DMS114 treated with DMSO at 0.1 percent for 48 hours (cell line): ENCODE measurements around the gene ATP5F1D.

Experiments used
- DNase-seq: peaks from one replicate; lab custom pipeline; 2025; ENCODE audit not compliant: unreplicated experiment; lab: John Stamatoyannopoulos, UW

The ATP5F1D gene

DNA sequence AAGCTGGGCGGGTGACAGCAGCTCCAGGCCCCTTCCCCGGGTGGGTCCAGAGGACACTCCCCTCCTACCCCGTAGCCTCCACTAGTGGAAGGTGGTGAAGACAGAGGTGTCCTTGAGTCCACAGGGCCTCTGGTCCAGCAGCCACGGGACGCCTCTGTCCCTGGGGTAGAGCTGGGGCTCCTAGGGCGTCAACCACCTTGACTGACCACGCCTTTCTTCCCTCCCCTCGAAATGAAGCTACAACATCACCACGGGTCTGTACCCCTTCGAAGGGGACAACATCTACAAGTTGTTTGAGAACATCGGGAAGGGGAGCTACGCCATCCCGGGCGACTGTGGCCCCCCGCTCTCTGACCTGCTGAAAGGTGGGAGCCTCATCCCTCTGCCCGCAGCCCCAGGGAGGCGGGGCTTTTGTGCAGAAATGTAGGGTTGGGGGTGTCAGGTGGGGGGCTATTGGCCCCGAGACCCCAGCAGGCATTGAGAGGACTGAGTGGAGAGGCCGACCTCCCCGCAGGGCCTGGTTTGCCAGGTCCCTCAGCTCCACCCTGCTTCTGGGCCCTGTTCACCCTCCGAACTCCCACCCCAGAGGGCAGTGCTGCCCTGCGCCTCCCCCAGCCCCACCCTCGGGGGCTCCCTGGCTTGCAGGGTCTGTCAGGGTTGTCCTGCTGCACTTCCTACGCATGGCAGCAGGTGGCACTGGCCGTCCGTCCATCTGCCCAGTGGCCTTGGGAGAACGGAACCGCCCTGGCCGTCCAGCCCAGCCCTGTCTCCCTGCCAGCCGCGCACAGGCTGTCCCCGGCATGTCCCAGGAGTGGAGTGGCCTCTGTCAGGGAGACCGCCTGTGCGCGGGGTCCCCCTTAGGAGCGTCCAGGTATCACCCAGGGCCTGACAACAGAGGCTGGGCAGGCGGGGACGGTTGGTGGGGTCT, 20.3 kb upstream of the ATP5F1D start:
- no peak for DNase-seq

DNA sequence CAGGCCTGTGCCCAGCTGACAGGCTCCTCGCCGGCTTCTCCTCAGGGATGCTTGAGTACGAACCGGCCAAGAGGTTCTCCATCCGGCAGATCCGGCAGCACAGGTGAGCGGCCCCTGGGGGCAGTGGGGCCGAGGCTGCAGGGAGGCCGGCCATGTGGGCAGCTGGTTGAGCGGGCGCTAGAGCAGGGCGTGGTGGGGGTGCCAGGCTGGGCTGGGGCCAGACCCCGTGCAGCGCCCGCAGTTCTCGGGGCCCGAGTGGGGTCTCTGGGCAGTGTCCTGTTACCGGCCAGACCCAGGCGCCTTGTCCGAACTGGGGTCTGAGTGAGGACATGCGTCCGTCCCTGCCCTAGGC, 19.7 kb upstream of the ATP5F1D start:
- no peak for DNase-seq

DNA sequence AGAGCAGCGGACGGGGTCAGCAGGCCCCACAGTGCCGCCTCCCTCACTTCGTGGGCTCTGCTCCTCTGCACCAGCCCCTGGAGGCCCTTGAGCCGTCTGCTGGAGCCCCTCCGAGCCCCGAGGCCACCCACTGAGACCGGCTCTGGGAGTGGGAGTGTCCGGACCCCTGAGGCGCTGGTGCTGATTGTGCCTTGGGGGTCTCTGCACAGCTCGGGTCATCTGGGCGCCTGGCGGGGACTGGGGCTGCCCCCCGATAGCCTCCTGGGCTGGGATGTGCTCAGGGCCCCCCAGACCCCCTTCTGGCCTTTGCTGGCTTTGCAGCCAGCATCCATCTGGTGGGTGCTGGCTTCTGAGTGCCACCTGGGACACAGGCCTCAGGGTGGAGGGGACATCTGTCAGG, 19.2 kb upstream of the ATP5F1D start:
- no peak for DNase-seq

DNA sequence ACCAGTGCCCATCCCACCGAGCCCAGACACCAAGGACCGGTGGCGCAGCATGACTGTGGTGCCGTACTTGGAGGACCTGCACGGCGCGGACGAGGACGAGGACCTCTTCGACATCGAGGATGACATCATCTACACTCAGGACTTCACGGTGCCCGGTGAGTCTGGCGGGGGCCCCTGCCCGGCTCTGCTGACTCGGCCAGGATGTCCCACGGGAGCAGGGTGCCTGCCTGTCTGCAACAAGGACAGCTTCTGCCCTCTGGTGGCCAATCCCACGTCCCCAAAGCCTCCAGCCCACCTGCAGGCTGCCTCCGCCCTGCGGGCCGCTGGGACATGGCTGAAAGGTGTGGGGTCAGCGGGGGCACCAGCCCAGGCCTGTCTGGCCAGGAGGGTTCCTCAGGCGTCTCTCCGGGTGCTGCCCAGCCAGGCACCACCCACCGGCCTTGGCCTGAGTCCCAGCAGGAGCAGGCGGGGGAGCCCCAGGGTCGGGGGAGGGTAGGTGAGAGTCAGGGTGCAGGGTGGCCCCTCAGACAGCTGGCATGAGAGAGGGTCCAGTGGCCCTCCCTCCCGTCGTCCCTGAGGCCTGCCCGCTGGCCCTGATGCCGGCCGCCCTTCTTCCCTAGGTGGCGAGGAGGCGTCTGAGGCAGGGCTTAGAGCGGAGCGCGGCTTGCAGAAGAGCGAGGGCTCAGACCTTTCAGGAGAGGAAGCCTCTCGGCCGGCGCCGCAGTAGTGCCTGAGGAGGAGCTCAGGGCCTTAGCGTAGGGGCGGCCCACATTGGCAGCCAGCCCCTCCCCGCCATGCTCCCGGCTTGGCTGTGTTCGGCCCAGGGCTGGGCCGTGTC, 18.3 kb upstream of the ATP5F1D start:
- DNase-seq: no peak

DNA sequence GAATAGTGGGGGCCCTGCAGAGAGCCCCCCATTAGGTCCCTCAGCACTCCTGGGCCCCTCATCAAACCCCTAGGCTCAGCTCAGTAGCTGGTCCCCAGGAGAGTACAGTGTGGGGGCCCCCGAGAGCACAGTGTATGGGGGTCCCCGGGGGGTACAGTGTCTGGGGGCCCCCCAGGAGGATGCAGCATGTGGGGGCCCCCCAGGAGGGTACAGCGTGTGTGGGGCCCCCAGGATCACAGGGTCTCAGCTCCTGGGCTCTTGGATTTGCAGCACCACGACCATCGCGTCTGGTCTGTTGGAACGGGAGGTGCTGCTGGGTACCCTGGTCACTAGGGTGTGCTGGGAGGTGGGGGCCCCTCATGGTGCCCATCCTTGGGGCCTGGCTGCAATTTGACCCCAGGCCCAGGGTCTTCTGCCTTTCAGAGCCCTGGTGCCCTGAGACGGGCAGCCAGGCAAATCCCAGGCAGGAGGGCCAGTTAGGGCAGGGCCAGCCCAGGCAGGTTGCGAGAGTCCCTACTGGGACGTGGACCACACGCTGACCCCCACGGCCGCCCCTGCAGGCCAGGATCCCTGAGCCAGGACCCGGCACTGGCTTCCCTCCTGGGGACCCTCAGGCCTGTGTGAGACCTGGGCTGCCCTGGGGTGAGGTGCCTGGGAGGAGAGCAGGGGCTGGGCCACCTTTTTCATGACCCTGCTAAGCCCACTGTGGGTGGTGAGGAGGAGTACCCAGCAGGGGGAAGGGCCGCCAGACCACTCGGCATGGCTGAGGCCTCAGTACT, 17.3 kb upstream of the ATP5F1D start:
- DNase-seq: no peak

DNA sequence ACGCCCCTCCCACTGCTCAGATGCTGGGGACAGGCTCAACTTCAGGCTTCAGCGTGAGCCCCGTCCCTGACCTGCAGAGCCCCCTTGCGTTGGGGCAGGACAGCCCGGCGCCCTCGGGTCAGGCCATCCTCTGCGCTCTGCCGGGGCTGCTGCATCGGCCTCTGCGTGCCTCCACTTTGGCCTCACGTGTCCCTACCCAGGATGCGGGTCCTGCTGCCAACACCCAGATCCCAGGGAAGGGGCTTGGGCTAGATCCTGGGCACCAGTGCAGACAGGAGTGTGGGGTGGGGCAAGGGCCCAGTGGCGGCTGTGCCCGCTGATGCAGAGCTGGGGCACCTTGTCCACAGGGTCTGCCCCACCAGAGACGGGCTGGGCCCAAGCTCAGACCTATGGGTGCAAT, 16.7 kb upstream of the ATP5F1D start:
- DNase-seq: no peak

DNA sequence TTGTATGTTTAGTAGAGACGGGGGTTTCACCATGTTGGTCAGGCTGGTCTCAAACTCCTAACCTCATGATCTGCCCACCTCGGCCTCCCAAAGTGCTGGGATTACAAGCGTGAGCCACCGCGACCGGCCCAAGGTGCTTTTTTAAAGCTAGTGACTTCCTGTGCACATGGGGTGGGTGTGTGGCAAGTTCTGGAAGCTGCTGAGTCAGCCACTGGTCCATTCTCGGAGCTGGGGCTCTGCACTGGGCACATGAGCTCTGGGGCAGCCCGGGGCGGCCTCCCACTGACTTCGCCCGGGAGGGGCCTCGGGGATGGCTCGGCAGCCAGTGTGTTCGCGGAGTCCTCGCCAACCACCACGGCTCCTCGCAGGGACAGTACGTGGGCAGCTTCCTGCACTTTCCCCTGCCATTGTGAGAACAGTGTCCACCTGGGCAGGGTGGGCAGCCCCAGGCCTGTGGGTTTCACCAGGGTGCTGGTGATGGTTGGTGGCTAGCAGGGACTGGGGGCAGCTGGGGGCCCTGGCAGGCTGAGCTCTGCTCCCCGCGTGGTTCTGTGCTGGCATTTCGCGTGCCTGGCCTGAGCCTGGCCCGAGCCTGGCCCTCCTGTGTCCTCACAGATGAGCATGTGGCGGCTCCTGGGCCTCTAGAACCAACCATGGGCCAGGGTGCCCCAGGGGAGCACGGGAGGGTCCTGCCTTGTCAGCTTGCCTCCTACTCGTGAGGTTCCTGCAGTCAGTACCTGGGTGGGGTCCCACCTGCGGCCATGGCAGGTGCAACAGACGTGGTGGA, 15.9 kb upstream of the ATP5F1D start:
- DNase-seq: no peak

DNA sequence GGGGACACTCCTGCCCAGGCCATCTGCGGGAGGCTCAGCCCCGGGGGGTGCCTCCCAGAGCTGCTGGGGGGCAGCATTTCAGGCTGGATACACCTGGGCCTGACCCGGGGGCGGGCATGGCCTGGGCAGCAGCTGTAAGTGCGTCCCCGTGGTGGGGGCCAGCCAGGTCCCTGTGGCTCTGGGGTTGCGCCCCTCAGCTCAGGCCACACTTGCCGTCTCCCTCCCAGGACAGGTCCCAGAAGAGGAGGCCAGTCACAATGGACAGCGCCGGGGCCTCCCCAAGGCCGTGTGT, 15.4 kb upstream of the ATP5F1D start:
- DNase-seq: no peak

DNA sequence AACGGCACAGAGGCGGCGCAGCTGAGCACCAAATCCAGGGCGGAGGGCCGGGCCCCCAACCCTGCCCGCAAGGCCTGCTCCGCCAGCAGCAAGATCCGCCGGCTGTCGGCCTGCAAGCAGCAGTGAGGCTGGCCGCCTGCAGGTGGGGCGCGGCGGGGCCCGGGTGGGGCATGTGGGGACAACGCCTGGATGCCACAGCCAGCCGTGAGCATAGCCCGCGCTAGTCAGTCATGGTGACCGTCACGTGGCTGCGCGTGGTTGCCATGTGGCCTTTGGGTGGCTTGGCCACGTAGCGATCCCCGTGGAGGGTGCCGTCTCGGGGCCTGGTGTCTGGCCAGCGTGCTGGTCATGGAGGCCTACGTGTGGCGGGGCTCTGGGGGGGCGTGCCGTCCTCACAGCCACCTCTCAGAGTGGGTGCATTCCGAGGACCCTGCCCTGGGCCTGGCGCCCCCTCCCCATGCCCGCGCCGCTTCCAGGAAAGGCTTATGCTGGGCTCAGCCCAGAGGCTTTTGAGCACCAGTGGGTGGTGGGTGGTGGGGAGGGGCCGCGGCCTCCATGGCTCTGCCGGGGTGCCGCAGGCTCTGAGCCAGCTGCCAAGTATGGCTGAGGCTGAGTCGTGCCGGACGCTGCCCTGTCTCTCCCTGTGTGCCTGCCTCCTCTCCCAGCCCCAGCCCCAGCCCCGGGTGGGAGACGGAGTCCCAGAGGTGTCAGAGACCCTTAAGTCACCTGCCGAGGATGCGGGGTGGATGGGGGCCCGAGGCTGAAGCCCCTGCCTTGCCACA, 14.8 kb upstream of the ATP5F1D start:
- no peak for DNase-seq

DNA sequence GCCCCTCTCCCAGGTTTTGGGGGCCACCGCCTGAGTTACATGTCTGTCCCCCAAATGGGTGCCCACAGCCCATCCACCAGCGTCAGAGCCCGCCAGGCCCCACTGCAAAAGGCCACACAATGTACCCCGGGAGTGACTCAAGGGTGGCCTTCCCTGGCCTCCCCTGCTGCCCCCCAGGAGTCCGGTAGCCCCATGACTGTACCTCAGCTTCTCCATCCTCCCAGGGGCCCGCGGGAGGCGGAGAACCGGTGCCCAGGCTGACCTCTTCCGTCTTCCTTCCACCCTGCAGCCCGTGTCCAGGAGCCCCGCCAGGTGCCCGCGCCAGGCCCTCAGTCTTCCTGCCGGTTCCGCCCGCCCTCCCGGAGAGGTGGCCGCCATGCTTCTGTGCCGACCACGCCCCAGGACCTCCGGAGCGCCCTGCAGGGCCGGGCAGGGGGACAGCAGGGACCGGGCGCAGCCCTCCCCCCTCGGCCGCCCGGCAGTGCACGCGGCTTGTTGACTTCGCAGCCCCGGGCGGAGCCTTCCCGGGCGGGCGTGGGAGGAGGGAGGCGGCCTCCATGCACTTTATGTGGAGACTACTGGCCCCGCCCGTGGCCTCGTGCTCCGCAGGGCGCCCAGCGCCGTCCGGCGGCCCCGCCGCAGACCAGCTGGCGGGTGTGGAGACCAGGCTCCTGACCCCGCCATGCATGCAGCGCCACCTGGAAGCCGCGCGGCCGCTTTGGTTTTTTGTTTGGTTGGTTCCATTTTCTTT, 14.1 kb upstream of the ATP5F1D start:
- DNase-seq: no peak

DNA sequence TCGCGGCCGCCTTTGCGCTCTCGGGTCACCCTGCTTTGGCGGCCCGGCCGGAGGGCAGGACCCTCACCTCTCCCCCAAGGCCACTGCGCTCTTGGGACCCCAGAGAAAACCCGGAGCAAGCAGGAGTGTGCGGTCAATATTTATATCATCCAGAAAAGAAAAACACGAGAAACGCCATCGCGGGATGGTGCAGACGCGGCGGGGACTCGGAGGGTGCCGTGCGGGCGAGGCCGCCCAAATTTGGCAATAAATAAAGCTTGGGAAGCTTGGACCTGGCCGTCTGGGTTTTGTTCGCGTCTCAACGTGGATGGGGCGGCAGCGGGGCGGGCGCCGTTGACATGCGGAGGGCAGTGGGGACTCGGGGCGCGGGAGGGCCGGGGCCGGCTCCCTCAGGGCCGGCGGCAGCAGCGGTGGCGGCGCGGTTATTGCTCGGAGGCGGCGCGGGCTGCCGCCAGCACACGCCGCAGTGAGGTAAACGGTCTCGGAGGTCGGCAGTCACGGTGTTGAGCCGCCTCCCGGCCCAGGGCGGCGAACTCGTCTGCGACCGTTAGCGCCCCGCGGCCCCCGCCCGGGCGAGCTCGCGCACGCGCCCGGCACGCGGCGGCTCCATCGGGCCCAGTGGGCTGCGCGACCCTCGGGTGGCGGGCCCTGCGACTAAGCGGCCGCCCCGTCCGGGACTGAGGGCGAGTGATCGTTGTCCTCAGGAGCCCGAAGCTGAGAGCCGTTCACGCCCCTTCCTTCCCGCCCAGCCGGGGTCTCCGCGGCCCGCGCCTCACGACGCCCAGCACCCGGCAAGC, 13.2 kb upstream of the ATP5F1D start:
- DNase-seq: no peak

DNA sequence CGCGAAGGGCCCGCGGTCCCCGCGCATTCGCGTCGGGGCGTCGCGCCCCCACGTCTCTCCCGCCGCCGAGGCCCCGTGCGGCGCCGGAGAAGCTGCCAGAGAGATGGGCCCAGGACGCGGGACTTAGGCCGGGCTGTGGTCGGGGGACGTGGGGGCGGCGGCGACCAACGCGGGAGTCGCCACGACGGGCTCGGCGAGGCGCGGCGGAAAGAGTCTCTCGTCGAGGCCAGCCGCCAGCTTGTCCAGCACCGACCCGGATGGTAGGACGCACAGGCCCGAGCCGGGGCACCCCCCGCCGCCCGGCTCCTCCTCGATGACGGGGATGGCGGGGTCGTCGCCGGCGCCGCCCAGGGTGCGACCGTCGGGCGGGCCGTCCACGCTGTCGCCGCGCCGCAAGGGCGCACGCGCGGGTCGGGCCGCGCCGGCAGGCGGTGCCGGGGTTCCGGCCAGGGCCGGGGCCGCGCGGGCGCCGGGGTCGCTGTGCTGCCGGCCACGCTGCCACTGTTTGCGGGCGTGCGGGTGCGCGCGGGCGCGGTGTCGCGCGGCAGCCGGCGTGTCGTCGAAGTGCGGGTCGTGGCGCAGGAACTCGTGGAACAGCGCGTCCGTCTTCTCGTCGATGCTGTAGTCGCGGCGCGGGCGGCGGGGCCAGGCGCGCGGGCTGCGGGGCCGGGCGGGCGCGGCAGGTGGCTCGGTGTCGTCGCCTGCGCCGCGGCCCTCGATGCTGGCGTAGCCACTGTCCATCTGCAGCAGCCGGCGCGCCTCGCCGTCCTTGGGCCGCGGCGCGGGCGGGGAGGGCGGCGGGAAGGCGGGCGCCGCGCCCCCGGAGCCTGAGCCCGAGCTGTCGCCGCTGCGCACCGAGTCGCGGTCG, 12.3 kb upstream of the ATP5F1D start:
- DNase-seq: no peak

DNA sequence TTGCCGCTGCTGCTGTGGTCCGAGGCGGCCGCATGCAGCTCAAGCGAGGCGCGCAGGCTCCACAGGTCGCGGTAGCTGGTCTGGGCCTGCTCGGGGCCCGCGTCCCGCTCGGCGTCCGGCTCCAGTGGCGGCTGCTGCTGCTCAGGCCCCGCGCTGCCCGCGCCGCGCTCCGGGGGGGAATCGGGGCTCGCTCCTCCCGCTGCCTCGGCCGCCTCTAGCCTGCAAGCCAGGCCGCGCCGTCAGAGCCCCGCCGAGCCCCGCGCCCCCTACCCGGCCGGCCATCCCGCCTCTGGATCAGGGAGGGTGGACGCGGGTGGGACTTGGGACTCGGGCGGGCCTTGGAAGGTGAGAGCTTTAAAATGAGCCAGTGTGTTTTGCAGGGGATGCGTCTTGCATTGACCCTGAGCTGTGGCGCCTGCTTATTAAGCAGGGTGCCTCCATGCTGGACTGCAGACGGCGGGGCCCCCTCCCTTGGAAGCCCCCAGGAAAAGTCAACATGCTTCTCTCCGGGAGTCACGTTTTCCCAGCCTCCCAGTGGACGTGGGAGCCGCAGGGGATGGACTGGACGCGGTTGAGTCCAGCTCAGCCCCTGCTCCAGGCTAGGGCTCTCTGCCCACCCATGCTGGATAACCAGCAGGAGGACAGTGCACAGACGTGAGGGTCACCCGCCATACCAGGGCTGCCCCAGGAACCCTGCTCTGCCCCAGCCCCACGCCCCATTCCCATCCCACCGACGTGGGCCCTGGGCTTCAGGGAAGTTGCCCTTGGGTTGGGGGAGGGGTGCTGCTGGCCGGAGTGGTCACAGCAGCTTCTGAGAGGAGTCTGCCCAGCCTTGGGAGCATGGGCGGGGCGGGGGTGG, 11.4 kb upstream of the ATP5F1D start:
- no peak for DNase-seq

DNA sequence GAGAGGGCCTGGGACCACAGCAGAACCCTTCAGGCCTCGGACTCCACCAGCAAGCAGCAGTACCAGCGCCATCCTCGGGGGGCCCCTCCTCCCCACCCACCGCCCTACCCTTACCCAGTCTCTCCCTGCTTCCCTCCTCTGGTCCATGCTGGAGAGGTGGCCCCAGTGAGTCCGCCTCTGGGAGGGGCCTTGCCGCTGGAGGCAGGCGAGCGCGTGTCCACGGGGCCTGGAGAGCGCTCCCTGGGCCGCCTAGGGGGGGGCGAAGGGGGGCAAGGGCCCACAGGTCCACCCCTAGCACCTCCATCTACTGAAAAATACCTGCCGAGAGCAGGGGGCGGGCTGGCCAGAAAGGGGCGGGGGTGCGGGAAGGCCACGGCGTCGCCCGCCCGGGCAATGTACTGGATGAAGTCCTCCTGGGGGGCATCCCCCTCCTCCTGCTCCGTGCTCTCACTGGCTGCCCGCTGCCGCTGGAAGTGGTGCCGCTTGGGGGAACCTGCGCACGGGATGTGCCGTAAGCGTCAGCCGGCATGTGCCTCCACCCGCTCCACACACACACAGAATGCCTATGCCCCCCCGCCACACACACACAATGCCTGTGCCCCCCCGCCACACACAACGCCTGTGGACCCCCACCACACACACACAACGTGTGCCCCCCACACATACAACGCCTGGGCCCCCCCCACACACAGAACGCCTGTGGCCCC, 10.6 kb upstream of the ATP5F1D start:
- DNase-seq: no peak

DNA sequence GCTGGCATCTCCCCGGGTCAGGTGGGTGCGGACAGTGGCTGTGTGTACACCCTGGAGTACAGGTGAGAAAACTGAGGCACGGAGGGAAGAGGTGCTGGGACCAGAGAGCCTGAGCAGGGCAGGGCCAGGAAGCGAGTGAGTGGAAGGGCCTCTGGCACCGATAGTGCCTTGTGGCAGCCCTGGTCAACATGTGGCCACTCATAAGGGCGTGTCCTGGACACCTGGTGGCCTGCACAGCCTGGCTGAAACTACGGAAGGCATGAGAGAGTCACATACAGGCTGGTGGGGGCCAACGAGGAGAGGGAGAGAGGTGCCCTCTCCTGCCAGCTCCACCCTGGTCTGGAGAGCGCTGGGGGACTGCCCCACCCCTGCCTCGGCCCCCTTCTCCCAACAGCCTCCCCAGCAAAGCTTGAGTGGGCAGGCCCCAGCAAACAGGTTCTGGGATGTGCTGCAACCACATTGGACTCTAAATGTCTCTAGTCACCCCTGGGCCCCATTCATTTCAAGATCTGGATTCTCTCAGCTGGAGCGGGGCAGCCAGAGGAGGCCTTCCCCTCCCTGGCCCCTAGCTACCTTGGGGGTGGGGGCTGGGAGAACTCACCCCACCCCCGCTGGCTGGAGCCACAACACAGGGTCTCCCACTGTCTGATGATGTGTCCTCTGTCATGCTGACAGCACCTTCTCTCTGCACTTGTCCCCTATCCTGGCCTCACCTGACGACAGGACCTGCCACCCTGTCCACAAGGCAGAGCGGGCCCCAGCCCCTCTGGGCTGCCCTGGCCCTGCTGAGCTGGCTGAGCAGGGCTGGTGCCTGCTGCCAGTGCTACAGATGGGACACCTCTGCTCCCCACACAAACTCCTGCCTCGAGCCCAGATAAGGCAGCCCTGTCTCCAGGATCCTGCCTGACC, 9.6 kb upstream of the ATP5F1D start:
- DNase-seq: no peak
